ENCODE results near the gene ERBB4. TPM values are rescaled to one million over a fixed set of nuclear protein-coding genes. Genes with fewer than 3 reads are reported as not detected.

ERBB4 gene
- total RNA-seq, 3 donors from 2014 or later, result 1.6 to 53.1 (median 18.4) TPM

GRCh38 chr2:211463397-211463796 is 1075.2 kb downstream of the ERBB4 start:
- no peaks in the 10 kb centered on the region for H3K36me3 ChIP-seq
- H3K9me3 ChIP-seq, result no peaks in the 10 kb centered on the region
- no peak for DNase-seq (ENCODE audit: low spot score in 2 of 2)
- no peak overlapping the region for H3K4me3 ChIP-seq
- H3K27ac ChIP-seq, result no peak overlapping the region
- TF ChIP-seq POLR2A (IDR thresholded peaks at IDR 0.05), result no peak
- intact Hi-C loops (cut with DNase I; ENCODE audit: low total_unique reads), result no loop called here
- no peaks in the 10 kb centered on the region for H3K27me3 ChIP-seq
- no peaks in the 10 kb centered on the region for H3K4me1 ChIP-seq

GRCh38 chr2:211458974-211459373 is 1079.6 kb downstream of the ERBB4 start:
- Histone ChIP-seq H3K36me3 (no peaks in the 10 kb centered on the region), H3K27ac (no peak overlapping the region), H3K4me3 (no peak overlapping the region), H3K9me3 (no peaks in the 10 kb centered on the region), H3K27me3 (no peaks in the 10 kb centered on the region), H3K4me1 (no peaks in the 10 kb centered on the region)
- intact Hi-C loops (cut with DNase I; ENCODE audit: low total_unique reads), result no loop called here
- TF ChIP-seq POLR2A (IDR thresholded peaks at IDR 0.05) (no peak), POLR2AphosphoS5 (IDR thresholded peaks at IDR 0.05) (no peak), CTCF (IDR thresholded peaks at IDR 0.05) (no peak)
- DNase-seq (ENCODE audit: low spot score in 2 of 2), result no peak

GRCh38 chr2:211457325-211457724 is 1081.3 kb downstream of the ERBB4 start:
- H3K4me3 ChIP-seq, result no peak overlapping the region
- TF ChIP-seq POLR2AphosphoS5 (IDR thresholded peaks at IDR 0.05) (no peak), POLR2A (IDR thresholded peaks at IDR 0.05) (no peak), CTCF (IDR thresholded peaks at IDR 0.05) (no peak)
- no peaks in the 10 kb centered on the region for H3K27me3 ChIP-seq
- DNase-seq (ENCODE audit: low spot score in 2 of 2), result no peak
- H3K36me3 ChIP-seq, result no peaks in the 10 kb centered on the region
- no peaks in the 10 kb centered on the region for H3K9me3 ChIP-seq
- no peaks in the 10 kb centered on the region for H3K4me1 ChIP-seq
- no peak overlapping the region for H3K27ac ChIP-seq
- intact Hi-C loops (cut with DNase I; ENCODE audit: low total_unique reads), result no loop called here

GRCh38 chr2:211455216-211455841 is 1083.3 kb downstream of the ERBB4 start:
- intact Hi-C loops (cut with DNase I; ENCODE audit: low total_unique reads), result no loop called here
- no peak overlapping the region for H3K27ac ChIP-seq
- DNase-seq (ENCODE audit: low spot score in 2 of 2), result no peak
- H3K27me3 ChIP-seq, result no peaks in the 10 kb centered on the region
- no peak overlapping the region for H3K4me3 ChIP-seq
- peak; percentile 17 to 54 (median 47) for TF ChIP-seq CTCF (IDR thresholded peaks at IDR 0.05)
- no peak for TF ChIP-seq POLR2AphosphoS5 (IDR thresholded peaks at IDR 0.05)
- H3K4me1 ChIP-seq, result no peaks in the 10 kb centered on the region
- H3K9me3 ChIP-seq, result no peaks in the 10 kb centered on the region
- no peaks in the 10 kb centered on the region for H3K36me3 ChIP-seq

DNA sequence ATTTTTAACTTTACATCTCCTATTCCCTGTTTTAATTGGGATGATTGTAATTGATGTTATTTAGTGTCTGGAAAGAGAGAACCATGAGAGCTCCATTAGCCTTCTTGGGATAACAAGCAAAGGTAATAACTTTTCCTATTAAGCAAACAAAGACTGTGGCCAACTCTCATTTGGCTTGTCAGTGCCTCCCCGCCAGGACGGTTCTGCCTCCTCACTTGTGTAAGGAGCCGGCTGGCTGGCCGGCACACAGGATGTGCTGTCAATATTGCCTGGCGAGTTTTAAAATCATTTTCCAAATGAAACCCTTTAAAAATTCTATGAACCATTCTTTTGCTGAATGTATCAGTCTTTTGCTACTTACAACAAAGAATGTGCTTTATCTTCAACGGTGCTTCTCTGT is 1083.9 kb downstream of the ERBB4 start:
- Histone ChIP-seq H3K27me3 (no peaks in the 10 kb centered on the region), H3K27ac (no peak overlapping the region), H3K4me3 (no peak overlapping the region), H3K36me3 (no peaks in the 10 kb centered on the region), H3K9me3 (no peaks in the 10 kb centered on the region), H3K4me1 (no peaks in the 10 kb centered on the region)
- TF ChIP-seq POLR2AphosphoS5 (IDR thresholded peaks at IDR 0.05) (no peak), CTCF (IDR thresholded peaks at IDR 0.05) (no peak), POLR2A (IDR thresholded peaks at IDR 0.05) (no peak)
- intact Hi-C loops (cut with DNase I; ENCODE audit: low total_unique reads), result no loop called here
- DNase-seq (ENCODE audit: low spot score in 2 of 2), result no peak

Measured in breast epithelium (tissue), 4 donors.